T-cell (primary cell): ENCODE data around the gene RYK. TPM values are rescaled to one million over a fixed set of nuclear protein-coding genes. Genes with fewer than 3 reads are reported as not detected.

ENCODE experiments used
- ATAC-seq, 4 experiments: fragments of 200-7000 bp in 3 of 4; fragments of 150-1000 bp in 1 of 4; cut with Tn5 transposase; replicated peaks in 1 of 4; 1 replicate in 3 of 4; 2 replicates in 1 of 4; pipeline ENCODE4 v1.10.0; 2021; ENCODE audit warnings: moderate library complexity in 3 of 4, mild to moderate bottlenecking in 2 of 4, moderate number of reproducible peaks in 1 of 4
- CTCF ChIA-PET, 2 donors: fragments of 300-600 bp; sonication (Branson Sonifier 250); formaldehyde crosslinking; loops; one replicate each; lab custom pipeline; 2022; ENCODE audit warnings: antibody characterized with exemption in 2 of 2; lab: Charles Lee
- POLR2A ChIA-PET, 2 donors: fragments of 300-600 bp; sonication (Branson Sonifier 250); formaldehyde crosslinking; loops; one replicate each; lab custom pipeline; 2022; ENCODE audit warnings: antibody characterized with exemption in 2 of 2; lab: Charles Lee
- DNase-seq, 35 experiments: peaks; one replicate each; pipeline versions ENCODE4 v3.0.0 to v3.0.0-alpha.2; 2013 to 2023
- H3K27ac ChIP-seq: one replicate; pipeline ENCODE4 v1.5.1; 2013; ENCODE audit warnings: low read length
- H3K27me3 ChIP-seq, 2 experiments: replicated peaks in 1 of 2; 1 replicate in 1 of 2; 2 replicates in 1 of 2; pipeline versions ENCODE4 v1.6.1 to v1.7.0; 2013; ENCODE audit warnings: low read length in 1 of 2, mixed read lengths in 1 of 2; ENCODE audit not compliant: control insufficient read depth in 2 of 2, insufficient read depth in 2 of 2; ENCODE audit errors: extremely low read depth in 1 of 2
- H3K36me3 ChIP-seq, 2 donors: 1 replicate in 1 of 2; 2 replicates in 1 of 2; pipeline versions ENCODE4 v1.6.1 to v1.7.0; 2013; ENCODE audit warnings: low read length in 1 of 2; ENCODE audit not compliant: control insufficient read depth in 2 of 2, insufficient read depth in 1 of 2; ENCODE audit errors: extremely low read depth in 1 of 2
- H3K4me1 ChIP-seq, 2 experiments: 1 replicate in 1 of 2; 2 replicates in 1 of 2; pipeline versions ENCODE4 v1.6.1 to v1.7.0; 2013; ENCODE audit warnings: low read length in 2 of 2, mixed read lengths in 1 of 2; ENCODE audit not compliant: insufficient read depth in 2 of 2, control insufficient read depth in 1 of 2; ENCODE audit errors: extremely low read depth in 1 of 2
- H3K4me3 ChIP-seq, 2 donors: 1 replicate in 1 of 2; 2 replicates in 1 of 2; pipeline versions ENCODE4 v1.5.1 to v1.7.0; 2013; ENCODE audit warnings: mild to moderate bottlenecking in 2 of 2, low read length in 1 of 2, moderate library complexity in 1 of 2; ENCODE audit not compliant: control insufficient read depth in 1 of 2; ENCODE audit errors: extremely low read depth in 1 of 2
- H3K9me3 ChIP-seq: 2 replicates; pipeline ENCODE4 v1.7.0; 2013
- H3K27ac Mint-ChIP-seq, 2 donors: one replicate each; pipeline ENCODE4 v1.8.0; 2020 to 2021; ENCODE audit warnings: mild to moderate bottlenecking in 2 of 2, mixed read lengths in 2 of 2
- H3K27me3 Mint-ChIP-seq, 2 donors: one replicate each; pipeline ENCODE4 v1.8.0; 2021 to 2022; ENCODE audit warnings: mixed read lengths in 2 of 2
- H3K36me3 Mint-ChIP-seq: one replicate; pipeline ENCODE4 v1.8.0; 2021; ENCODE audit warnings: mixed read lengths
- H3K4me1 Mint-ChIP-seq, 3 donors: one replicate each; pipeline ENCODE4 v1.8.0; 2020 to 2022; ENCODE audit warnings: mixed read lengths in 3 of 3, mild to moderate bottlenecking in 1 of 3
- H3K4me3 Mint-ChIP-seq, 3 donors: one replicate each; pipeline ENCODE4 v1.8.0; 2020 to 2022; ENCODE audit warnings: mild to moderate bottlenecking in 3 of 3, mixed read lengths in 3 of 3, moderate library complexity in 3 of 3
- H3K9me3 Mint-ChIP-seq, 3 donors: one replicate each; pipeline ENCODE4 v1.8.0; 2020 to 2022; ENCODE audit warnings: mixed read lengths in 3 of 3
- WGBS: methylation state at CpG from one replicate; pipeline ENCODE4 v1.1.5; 2013; ENCODE audit warnings: missing lambda C conversion rate; ENCODE audit not compliant: insufficient coverage; 5-methylcytosine and 5-hydroxymethylcytosine counted together
- total RNA-seq, 35 experiments: library from RNA in 6 of 35; stranded (reverse) in 6 of 35; fragments of 120-200 nt in 1 of 35; gene quantifications; one replicate each; pipeline versions ENCODE4 v1.2.1 to v1.2.4 and lab custom pipeline; 2013 to 2026

RYK gene
- total RNA-seq, 5 donors from 2014 or later (not counting 1 experiment from before 2014, with no cell fraction given): 33.6 to 46.3 (median 38.0) TPM

DNA sequence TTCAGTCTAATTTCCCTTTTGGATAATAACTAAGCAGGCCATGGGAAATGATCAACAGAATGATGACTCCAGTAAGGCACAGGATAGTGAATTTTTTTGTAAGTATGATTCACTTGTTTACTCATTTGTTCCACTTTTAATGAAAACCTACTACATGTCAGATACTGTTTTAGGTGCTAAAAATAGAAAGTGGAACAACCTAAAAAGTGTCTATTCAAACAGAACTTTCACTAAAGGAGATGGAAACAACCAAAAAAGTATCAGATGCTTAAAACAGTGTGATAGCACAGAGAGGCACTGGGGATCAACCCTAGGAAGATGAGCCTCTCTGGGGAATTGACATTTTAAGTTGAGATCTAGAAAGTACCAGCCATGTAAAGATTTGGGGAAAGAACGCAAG is 11.1 kb downstream of the RYK start:
- Histone ChIP-seq H3K4me3 (no peak overlapping the region), H3K4me1 (peaks cover 3 to 10% of the 10 kb centered on the region in 2 experiments), H3K36me3 (no peaks in the 10 kb centered on the region), H3K27me3 (no peaks in the 10 kb centered on the region), H3K27ac (no peak overlapping the region), H3K9me3 (no peaks in the 10 kb centered on the region)
- 100% methylated on average over 1 of the region's 1 CpG for WGBS
- ChIA-PET POLR2A (interaction anchor here in 1 of 2 donors (0.6 kb wide), 1 partner anchor 23 kb away, joined by 8 read pairs; no protein-coding TSS in a partner anchor), CTCF (interaction anchor here in 1 of 2 donors (0.6 to 4.9 kb wide), 2 partner anchors 27 to 37 kb away, joined by 3 to 21 read pairs; no protein-coding TSS in a partner anchor)
- DNase-seq: no peak
- Mint-ChIP-seq H3K9me3 (no peaks in the 10 kb centered on the region), H3K27ac (peak overlapping the region in 1 of 2 donors; percentile 32), H3K4me3 (no peak overlapping the region), H3K27me3 (no peaks in the 10 kb centered on the region), H3K4me1 (peaks cover 83 to 85% (median 84%) of the 10 kb centered on the region in 3 donors), H3K36me3 (peaks cover 5% of the 10 kb centered on the region)
- no peak for ATAC-seq

DNA sequence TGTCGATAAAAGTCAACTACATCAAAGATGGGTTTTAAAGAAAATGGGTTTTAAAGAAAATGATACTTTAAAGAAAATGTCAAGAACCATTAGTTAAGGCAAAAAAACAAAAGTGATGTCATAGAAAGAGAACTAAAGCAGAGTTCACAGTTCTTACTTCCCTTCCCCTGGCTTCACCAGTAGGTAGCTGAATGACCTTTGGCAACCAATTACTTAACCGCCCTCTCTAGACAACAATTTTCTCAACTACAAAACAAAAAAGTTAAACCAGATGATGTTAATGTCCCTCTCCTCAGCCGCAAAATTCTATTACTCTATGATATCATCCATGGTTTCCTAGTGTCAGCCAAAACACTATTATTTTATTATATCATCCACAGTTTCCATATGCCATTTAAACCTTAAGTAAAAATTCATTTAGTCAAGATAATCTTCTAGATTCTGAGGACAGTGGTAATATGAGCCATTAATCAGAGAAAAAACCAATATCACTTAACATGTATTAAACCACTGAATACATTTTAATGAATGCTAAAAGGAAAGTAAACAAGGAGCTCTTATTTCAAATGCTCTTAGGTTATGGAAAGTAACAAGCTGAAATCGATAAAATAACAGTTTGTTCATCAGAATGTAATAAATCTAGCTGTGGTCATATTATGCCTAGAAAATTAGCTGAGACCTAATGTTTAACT is 13.1 kb downstream of the RYK start:
- Mint-ChIP-seq H3K36me3 (peaks cover 5% of the 10 kb centered on the region), H3K27me3 (no peaks in the 10 kb centered on the region), H3K9me3 (no peaks in the 10 kb centered on the region), H3K27ac (no peak overlapping the region), H3K4me3 (no peak overlapping the region), H3K4me1 (peaks cover 76 to 80% (median 79%) of the 10 kb centered on the region in 3 donors)
- ChIA-PET POLR2A (interaction anchor here in 1 of 2 donors (0.6 kb wide), 2 partner anchors 18 to 48 kb away, joined by 3 read pairs; no protein-coding TSS in a partner anchor), CTCF (interaction anchor here (0.6 to 4.9 kb wide), 5 partner anchors 13 to 1951 kb away, joined by 5 to 21 read pairs (median 6); no protein-coding TSS in a partner anchor)
- DNase-seq (no peak), ATAC-seq (no peak)
- H3K4me1 ChIP-seq: peaks cover 3 to 11% of the 10 kb centered on the region in 2 experiments
- H3K27me3 ChIP-seq: no peaks in the 10 kb centered on the region
- no peak overlapping the region for H3K4me3 ChIP-seq
- WGBS: 75% methylated on average over 1 of the region's 4 CpGs
- H3K9me3 ChIP-seq: no peaks in the 10 kb centered on the region
- H3K27ac ChIP-seq: no peak overlapping the region
- no peaks in the 10 kb centered on the region for H3K36me3 ChIP-seq

DNA sequence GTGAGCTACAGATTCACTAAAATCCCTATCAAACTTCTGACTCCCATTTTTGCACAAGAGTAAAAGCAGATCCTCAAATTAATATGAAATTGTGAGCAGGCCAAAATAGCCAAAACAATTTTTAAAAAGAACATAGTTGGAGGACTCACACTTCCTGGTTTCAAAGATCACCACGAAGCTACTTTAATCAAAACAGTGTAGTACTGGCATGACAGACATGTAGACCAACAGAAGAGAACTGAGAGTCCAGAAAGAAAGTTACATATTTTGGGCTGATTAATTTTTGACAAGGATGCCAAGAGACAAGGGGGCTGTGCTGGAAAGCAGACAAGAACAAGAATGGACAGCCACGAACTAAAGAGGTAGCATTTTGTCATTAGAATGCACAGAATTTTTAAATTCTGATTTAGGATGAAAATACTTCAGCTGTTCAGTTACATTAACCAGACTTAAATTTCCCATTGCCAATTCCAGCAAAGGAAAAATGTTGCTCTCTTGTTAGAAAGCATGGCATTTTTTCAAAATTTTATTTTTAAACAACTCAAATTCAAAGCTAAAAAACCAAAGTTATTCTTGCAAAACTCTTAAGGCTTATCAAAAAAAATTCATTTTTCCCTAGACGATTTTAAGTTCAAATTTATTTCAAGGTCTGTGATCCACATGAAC is 14.0 kb downstream of the RYK start:
- Mint-ChIP-seq H3K4me1 (peaks cover 79 to 84% (median 83%) of the 10 kb centered on the region in 3 donors), H3K36me3 (peaks cover 4% of the 10 kb centered on the region), H3K27ac (peak overlapping the region; percentile 11 to 35), H3K4me3 (peak overlapping the region in 1 of 3 donors; percentile 7), H3K9me3 (no peaks in the 10 kb centered on the region), H3K27me3 (no peaks in the 10 kb centered on the region)
- Histone ChIP-seq H3K4me1 (peaks cover 3 to 11% of the 10 kb centered on the region in 2 experiments), H3K4me3 (no peak overlapping the region), H3K36me3 (no peaks in the 10 kb centered on the region), H3K27me3 (no peaks in the 10 kb centered on the region), H3K27ac (no peak overlapping the region), H3K9me3 (no peaks in the 10 kb centered on the region)
- POLR2A ChIA-PET: no interaction called here
- DNase-seq (no peak), ATAC-seq (peak in 1 of 4 experiments; percentile 45)
- WGBS: no CpG with 5 or more reads among the region's 3 CpGs
- CTCF ChIA-PET: interaction anchor here (0.6 to 4.9 kb wide), 4 partner anchors 12 to 237 kb away, joined by 3 to 21 read pairs (median 4); no protein-coding TSS in a partner anchor

DNA sequence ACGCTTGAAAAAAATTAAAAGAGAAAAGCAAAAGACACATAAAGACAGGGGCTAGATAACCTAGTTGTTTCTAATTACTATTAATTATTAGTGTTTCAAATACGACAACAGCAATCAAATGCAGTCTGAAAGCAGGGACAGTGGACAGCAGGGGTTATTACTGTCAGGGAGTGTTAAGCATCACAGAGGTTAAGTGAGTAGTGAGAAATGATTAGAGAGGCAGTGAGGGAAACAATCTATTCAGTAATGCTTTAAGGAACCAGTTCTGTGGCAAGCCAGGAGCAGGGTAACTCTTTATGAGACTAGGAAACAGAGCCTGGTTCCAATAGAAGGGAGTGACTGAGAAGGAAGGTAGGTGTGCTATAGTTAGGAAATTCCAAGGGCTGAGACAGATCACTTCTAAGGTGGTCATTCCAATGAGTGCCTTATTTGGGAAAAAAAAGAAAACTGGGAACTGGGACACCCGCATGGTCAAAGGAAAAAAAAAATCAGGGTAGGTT is 15.0 kb downstream of the RYK start:
- no peak for DNase-seq
- Histone ChIP-seq H3K27ac (no peak overlapping the region), H3K9me3 (no peaks in the 10 kb centered on the region), H3K4me3 (no peak overlapping the region), H3K27me3 (no peaks in the 10 kb centered on the region), H3K36me3 (no peaks in the 10 kb centered on the region), H3K4me1 (peaks cover 6 to 16% of the 10 kb centered on the region in 2 experiments)
- H3K27me3 Mint-ChIP-seq: no peaks in the 10 kb centered on the region
- POLR2A ChIA-PET: no interaction called here
- CTCF ChIA-PET: interaction anchor here in 1 of 2 donors (1.5 to 4.9 kb wide), 2 partner anchors 11 to 23 kb away, joined by 6 to 21 read pairs; no protein-coding TSS in a partner anchor
- ATAC-seq: no peak
- H3K36me3 Mint-ChIP-seq: no peaks in the 10 kb centered on the region
- H3K27ac Mint-ChIP-seq: no peak overlapping the region
- peaks cover 82 to 88% (median 85%) of the 10 kb centered on the region in 3 donors for H3K4me1 Mint-ChIP-seq
- no peak overlapping the region for H3K4me3 Mint-ChIP-seq
- 100% methylated on average over 1 of the region's 3 CpGs for WGBS
- no peaks in the 10 kb centered on the region for H3K9me3 Mint-ChIP-seq

DNA sequence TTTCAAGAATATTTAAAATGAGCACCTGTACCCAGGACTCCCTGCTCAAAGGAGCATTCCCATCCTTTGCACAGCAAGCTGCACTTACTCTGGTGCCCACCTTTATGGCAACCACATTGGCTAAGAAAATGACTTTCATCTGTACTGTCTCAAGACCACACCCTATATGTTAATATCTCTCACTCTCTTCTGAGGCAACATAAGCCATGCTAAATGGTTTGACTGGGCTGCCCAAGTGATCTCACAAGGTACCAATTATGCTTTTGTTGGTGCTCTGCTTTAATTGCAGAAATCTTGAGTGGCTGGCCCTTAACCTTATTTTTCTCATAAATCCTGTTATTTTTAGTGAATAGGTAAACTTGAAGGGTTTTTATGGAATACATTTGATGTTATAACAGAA is 17.7 kb downstream of the RYK start:
- H3K27ac ChIP-seq: no peak overlapping the region
- H3K9me3 Mint-ChIP-seq: no peaks in the 10 kb centered on the region
- POLR2A ChIA-PET: interaction anchor here in 1 of 2 donors (0.7 kb wide), 1 partner anchor 22 kb away, joined by 3 read pairs; no protein-coding TSS in a partner anchor
- H3K4me1 ChIP-seq: peaks cover 8 to 14% of the 10 kb centered on the region in 2 experiments
- DNase-seq (no peak), ATAC-seq (no peak)
- no peaks in the 10 kb centered on the region for H3K27me3 Mint-ChIP-seq
- peaks cover 4% of the 10 kb centered on the region for H3K36me3 Mint-ChIP-seq
- no peaks in the 10 kb centered on the region for H3K27me3 ChIP-seq
- H3K4me3 Mint-ChIP-seq: no peak overlapping the region
- H3K36me3 ChIP-seq: no peaks in the 10 kb centered on the region
- H3K4me1 Mint-ChIP-seq: peaks cover 78 to 87% (median 87%) of the 10 kb centered on the region in 3 donors
- no peak overlapping the region for H3K4me3 ChIP-seq
- CTCF ChIA-PET: interaction anchor here (0.6 to 1.4 kb wide), 3 partner anchors 10 to 1773 kb away, joined by 4 to 6 read pairs (median 4); no protein-coding TSS in a partner anchor
- H3K9me3 ChIP-seq: no peaks in the 10 kb centered on the region
- no peak overlapping the region for H3K27ac Mint-ChIP-seq

DNA sequence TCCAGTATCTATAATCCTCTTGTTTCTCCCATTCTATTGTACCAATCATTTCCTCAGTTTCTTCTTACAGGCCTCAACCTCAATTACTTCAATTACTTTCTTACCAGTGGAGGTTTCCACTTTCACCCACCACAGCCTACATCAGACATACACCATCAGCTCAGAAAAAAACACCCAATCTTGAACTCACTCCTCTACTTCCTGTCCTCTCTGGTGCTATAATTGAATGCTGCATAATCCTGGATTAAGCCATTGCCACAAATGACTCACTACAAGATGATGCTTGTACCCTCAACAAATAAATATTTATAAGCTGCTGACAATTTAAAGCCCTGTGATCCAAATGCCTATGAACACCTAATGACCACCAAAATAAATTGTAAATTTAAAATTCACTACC is 18.5 kb downstream of the RYK start:
- peaks cover 5% of the 10 kb centered on the region for H3K36me3 Mint-ChIP-seq
- H3K27me3 Mint-ChIP-seq: no peaks in the 10 kb centered on the region
- Histone ChIP-seq H3K4me1 (peaks cover 8 to 14% of the 10 kb centered on the region in 2 experiments), H3K36me3 (no peaks in the 10 kb centered on the region), H3K27ac (no peak overlapping the region), H3K4me3 (no peak overlapping the region), H3K27me3 (no peaks in the 10 kb centered on the region), H3K9me3 (no peaks in the 10 kb centered on the region)
- no peaks in the 10 kb centered on the region for H3K9me3 Mint-ChIP-seq
- ChIA-PET POLR2A (no interaction called here), CTCF (interaction anchor here in 1 of 2 donors (1.4 kb wide), 1 partner anchor 19 kb away, joined by 4 read pairs; no protein-coding TSS in a partner anchor)
- H3K4me3 Mint-ChIP-seq: peak overlapping the region in 1 of 3 donors; percentile 24
- H3K4me1 Mint-ChIP-seq: peaks cover 73 to 86% (median 81%) of the 10 kb centered on the region in 3 donors
- ATAC-seq (peak in 3 of 4 experiments; percentile 46 to 57 (median 56)), DNase-seq (no peak)
- H3K27ac Mint-ChIP-seq: peak overlapping the region in 1 of 2 donors; percentile 33
